Lower leg skin (tissue), 3 donors: Measurements from ENCODE around the gene BABAM2.

Experiments used
- CTCF ChIP-seq, 3 donors: fragments of 450-650 bp; IDR thresholded peaks; one replicate each; pipeline ENCODE4 v1.5.1; 2016; ENCODE audit warnings: antibody characterized with exemption in 3 of 3, mild to moderate bottlenecking in 3 of 3, moderate library complexity in 2 of 3
- POLR2A ChIP-seq, 2 donors: fragments of 450-650 bp; IDR thresholded peaks; one replicate each; pipeline ENCODE4 v1.6.1; 2016 to 2017; ENCODE audit warnings: antibody characterized with exemption in 2 of 2, mild to moderate bottlenecking in 1 of 2, moderate library complexity in 1 of 2

- TF ChIP-seq POLR2A (IDR thresholded peaks at IDR 0.05) (no peak), CTCF (IDR thresholded peaks at IDR 0.05) (no peak)
Observed at GRCh38 chr2:27972311-27972710, 81.8 kb downstream of the BABAM2 start.
